Bronchial epithelial cell (primary cell): ENCODE results near the gene COPB1. TPM values are rescaled to one million over a fixed set of nuclear protein-coding genes. Genes with fewer than 3 reads are reported as not detected.
A peak's percentile ranks its signal among the peaks of the same experiment; 100 is the strongest.

Source experiments
- DNase-seq: peaks from one replicate; pipeline ENCODE4 v3.0.0-alpha.2; 2010; ENCODE audit warnings: low read depth
- FAIRE-seq: peaks from 2 replicates; lab custom pipeline; 2011; peaks lifted over from hg19 to GRCh38; lab: Jason Lieb, UNC
- H3K27me3 ChIP-seq: 2 replicates; pipeline ENCODE4 v1.5.1; 2011; ENCODE audit warnings: low read length; ENCODE audit not compliant: control insufficient read depth, insufficient read depth
- H3K36me3 ChIP-seq: 2 replicates; pipeline ENCODE4 v1.5.1; 2011; ENCODE audit warnings: low read length; ENCODE audit not compliant: control insufficient read depth, insufficient read depth
- H3K4me3 ChIP-seq: 2 replicates; pipeline ENCODE4 v1.5.1; 2011; ENCODE audit warnings: mild to moderate bottlenecking, low read depth, low read length, control low read depth
- CTCF ChIP-seq: IDR thresholded peaks from 2 replicates; pipeline ENCODE4 v1.5.1; 2011; ENCODE audit warnings: mild to moderate bottlenecking, moderate library complexity, low read length, control low read depth, inconsistent platforms; ENCODE audit not compliant: insufficient read depth, severe bottlenecking
- total RNA-seq: library from RNA; depleted of rRNA; stranded (reverse); fragments of >200 nt; gene quantifications from 2 replicates; pipeline ENCODE4 v1.2.1, GENCODE V29; 2014

COPB1 gene
- total RNA-seq, 1 donor from 2014 or later = 192 TPM

GRCh38 chr11:14424096-14424495, 75.5 kb downstream of the COPB1 start:
- no peak for FAIRE-seq
- DNase-seq = peak; percentile 79

GRCh38 chr11:14423633-14424032, 76.0 kb downstream of the COPB1 start:
- no peak for FAIRE-seq
- DNase-seq = no peak
- Histone ChIP-seq H3K36me3 (no peaks in the 10 kb centered on the region), H3K27me3 (no peaks in the 10 kb centered on the region), H3K4me3 (no peak overlapping the region)
- no peak for TF ChIP-seq CTCF

More at GRCh38 chr11:14424096-14424495, 75.5 kb downstream of the COPB1 start:
- TF ChIP-seq CTCF = no peak
- H3K4me3 ChIP-seq = no peak overlapping the region
- no peaks in the 10 kb centered on the region for H3K36me3 ChIP-seq
- H3K27me3 ChIP-seq = no peaks in the 10 kb centered on the region

- TF ChIP-seq CTCF = no peak
- Histone ChIP-seq H3K4me3 (no peak overlapping the region), H3K36me3 (no peaks in the 10 kb centered on the region), H3K27me3 (no peaks in the 10 kb centered on the region)
- DNase-seq (no peak), FAIRE-seq (no peak)
These were observed 76.8 kb downstream of the COPB1 start for GRCh38 chr11:14422814-14423182.

- FAIRE-seq (no peak), DNase-seq (peak; percentile 96)
- Histone ChIP-seq H3K27me3 (no peaks in the 10 kb centered on the region), H3K4me3 (no peak overlapping the region), H3K36me3 (no peaks in the 10 kb centered on the region)
- no peak for TF ChIP-seq CTCF
These were observed 77.4 kb downstream of the COPB1 start for GRCh38 chr11:14422052-14422813.

- H3K4me3 ChIP-seq = no peak overlapping the region
- no peak for FAIRE-seq
- no peak for TF ChIP-seq CTCF
These were observed 79.4 kb downstream of the COPB1 start for GRCh38 chr11:14420223-14420622.

More at GRCh38 chr11:14420223-14420622, 79.4 kb downstream of the COPB1 start:
- H3K27me3 ChIP-seq = no peaks in the 10 kb centered on the region
- no peaks in the 10 kb centered on the region for H3K36me3 ChIP-seq
- DNase-seq = no peak
